Measurements from ENCODE around the gene TMEM203. TPM values are rescaled to one million over a fixed set of nuclear protein-coding genes. Genes with fewer than 3 reads are reported as not detected.

Gene TMEM203
- total and polyA plus RNA-seq, 10 of the 15 experiments (the other 5 are each of a cell fraction or from before 2014, with no cell fraction given): 7.2 to 68.1 (median 33.8) TPM

DNA sequence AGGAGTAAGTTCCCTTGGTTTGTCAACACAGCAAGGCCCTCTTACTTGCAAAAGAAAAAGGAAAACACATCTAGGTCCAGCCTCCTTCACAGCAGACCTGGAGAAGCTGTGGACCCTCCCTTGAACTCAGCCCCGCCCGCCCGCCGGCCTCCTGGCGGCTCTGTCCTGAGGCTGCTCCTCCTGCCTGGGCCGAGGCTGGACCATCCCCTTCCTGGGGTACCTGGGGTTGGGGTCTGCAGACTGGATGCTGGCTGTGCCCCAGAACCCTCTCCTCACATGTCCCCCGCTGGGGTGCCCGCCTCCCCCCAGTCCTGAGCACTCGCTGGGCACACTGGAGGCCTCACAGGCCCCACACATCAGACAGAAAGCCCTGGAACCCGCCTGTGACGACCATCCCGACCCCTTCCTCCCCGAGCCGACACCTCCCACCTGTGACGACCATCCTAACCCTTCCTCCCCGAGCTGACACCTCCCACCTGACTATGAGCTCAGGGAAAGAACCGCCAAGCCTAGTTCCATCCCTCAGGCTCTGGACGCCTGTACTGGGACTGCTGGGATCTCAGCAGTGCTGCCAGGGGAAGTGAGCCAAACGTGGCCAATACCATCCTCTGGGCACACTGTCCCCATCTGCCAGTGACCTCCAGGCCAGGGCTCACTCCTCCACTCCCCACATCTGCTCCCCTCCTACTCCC lies 26.4 kb downstream of the TMEM203 start:
- ATAC-seq (no peak), FAIRE-seq (no peak), DNase-seq (ENCODE audit: low read depth, low spot score) (no peak)
- WGBS (ENCODE audit: insufficient coverage, insufficient replicate concordance, low lambda C conversion rate, missing lambda C conversion rate): 89% methylated on average over 18 of the region's 19 CpGs
- Histone ChIP-seq H3K9me3 (replicated peaks; ENCODE audit: control insufficient read depth, insufficient read depth, low read length) (no peaks in the 10 kb centered on the region), H3K4me2 (ENCODE audit: control insufficient read depth, insufficient read depth) (no peak overlapping the region), H3K27me3 (replicated peaks in 1 of 2; ENCODE audit: control insufficient read depth in 2 of 2, insufficient read depth in 2 of 2, low read length in 1 of 2) (no peaks in the 10 kb centered on the region), H4K20me1 (ENCODE audit: control insufficient read depth, insufficient read depth) (no peaks in the 10 kb centered on the region), H3K27ac (ENCODE audit: control insufficient read depth, insufficient read depth) (no peak overlapping the region), H3K9ac (ENCODE audit: control insufficient read depth, insufficient read depth, low read length) (no peak overlapping the region), H3K36me3 (ENCODE audit: control insufficient read depth in 2 of 2, insufficient read depth in 2 of 2, low read length in 1 of 2) (peaks cover 7 to 23% of the 10 kb centered on the region in 2 experiments), H3K79me2 (ENCODE audit: control insufficient read depth, insufficient read depth, low read length) (no peaks in the 10 kb centered on the region), H3K4me1 (ENCODE audit: control insufficient read depth, insufficient read depth, low read length) (no peaks in the 10 kb centered on the region), H3K4me3 (no peak overlapping the region), H2AFZ (ENCODE audit: control insufficient read depth, low read depth, low read length) (no peak overlapping the region)
- in situ Hi-C loops (cut with MboI): no loop called here
- intact Hi-C loops (cut with micrococcal nuclease; ENCODE audit: unreplicated experiment): no loop called here
- ChIA-PET SMC1A (ENCODE audit: uncharacterized antibody, unreplicated experiment) (no interaction called here), RAD21 (ENCODE audit: unreplicated experiment) (no interaction called here), POLR2A (no interaction called here), CTCF (interaction anchor here (0.6 kb wide), 1 partner anchor 112 kb away, joined by 3 read pairs; no protein-coding TSS in a partner anchor)
- TF ChIP-seq PRDM15 (CRISPR knock-in tag; IDR thresholded peaks at IDR 0.05): no peak
- TF ChIP-seq ZNF687 (IDR thresholded peaks at IDR 0.05): no peak
- TF ChIP-seq POLR2A (IDR thresholded peaks at IDR 0.05; ENCODE audit: low read depth, low read length): 0 out of 2 replicates have a peak, but pooled peaks have one; percentile 19
- TF ChIP-seq YBX1 (IDR thresholded peaks at IDR 0.05): no peak
- TF ChIP-seq BACH1 (IDR thresholded peaks at IDR 0.05; ENCODE audit: borderline replicate concordance): no peak
- TF ChIP-seq SREBF1 (IDR thresholded peaks at IDR 0.05; ENCODE audit: low read length): no peak
- no peak for TF ChIP-seq NFIC (IDR thresholded peaks at IDR 0.05; ENCODE audit: low read depth, low read length)
- BruUV-seq (replicated peaks): no TSS peak

All from GM12878 (cell line).